Lung (tissue), 12 donors: ENCODE measurements around the gene LSAMP. TPM values are rescaled to one million over a fixed set of nuclear protein-coding genes. Genes with fewer than 3 reads are reported as not detected.

ENCODE experiments used
- ATAC-seq: fragments of 200-7000 bp; cut with Tn5 transposase; one replicate; pipeline ENCODE4 v1.9.1; 2020; ENCODE audit warnings: moderate number of reproducible peaks; ENCODE audit not compliant: insufficient read depth, low FRiP score
- DNase-seq, 3 donors: peaks; one replicate each; pipeline ENCODE4 v3.0.0-alpha.2; 2013 to 2017
- H3K27ac ChIP-seq, 2 donors: one replicate each; pipeline ENCODE4 v1.5.1; 2013; ENCODE audit warnings: mild to moderate bottlenecking in 2 of 2, moderate library complexity in 2 of 2, control low read depth in 1 of 2, inconsistent platforms in 1 of 2, low read depth in 1 of 2, low read length in 1 of 2
- H3K27me3 ChIP-seq, 3 donors: one replicate each; pipeline ENCODE4 v1.5.1; 2013; ENCODE audit warnings: low read length in 2 of 3; ENCODE audit not compliant: control insufficient read depth in 3 of 3, insufficient read depth in 3 of 3
- H3K36me3 ChIP-seq, 4 donors: one replicate each; pipeline ENCODE4 v1.5.1; 2013; ENCODE audit warnings: low read length in 4 of 4, mild to moderate bottlenecking in 1 of 4, moderate library complexity in 1 of 4; ENCODE audit not compliant: control insufficient read depth in 4 of 4, insufficient read depth in 4 of 4
- H3K4me1 ChIP-seq, 5 donors: one replicate each; pipeline ENCODE4 v1.5.1; 2013; ENCODE audit warnings: low read length in 5 of 5, mild to moderate bottlenecking in 2 of 5, moderate library complexity in 1 of 5; ENCODE audit not compliant: control insufficient read depth in 5 of 5, insufficient read depth in 5 of 5
- H3K4me3 ChIP-seq: one replicate; pipeline ENCODE4 v1.5.1; 2013; ENCODE audit warnings: mild to moderate bottlenecking, control low read depth, moderate library complexity
- H3K9ac ChIP-seq, 2 donors: one replicate each; pipeline ENCODE4 v1.5.1; 2013; ENCODE audit warnings: low read length in 2 of 2, control low read depth in 1 of 2; ENCODE audit not compliant: insufficient read depth in 1 of 2
- H3K9me3 ChIP-seq, 4 donors: one replicate each; pipeline ENCODE4 v1.5.1; 2013; ENCODE audit warnings: low read length in 3 of 4, mild to moderate bottlenecking in 1 of 4, moderate library complexity in 1 of 4; ENCODE audit not compliant: control insufficient read depth in 4 of 4, insufficient read depth in 3 of 4
- CTCF ChIP-seq: IDR thresholded peaks from 2 replicates; pipeline ENCODE4 v1.5.1; 2012; ENCODE audit warnings: mild to moderate bottlenecking; ENCODE audit errors: control extremely low read depth, extremely low read depth
- WGBS, 2 donors: extraction: QIAGEN DNeasy Blood & Tissue Kit; methylation state at CpG; one replicate each; pipeline ENCODE4 v1.1.7; 2013; 5-methylcytosine and 5-hydroxymethylcytosine counted together
- polyA plus RNA-seq, 2 donors: library from polyadenylated mRNA; stranded (reverse); fragments of 200-250 nt; gene quantifications; one replicate each; pipeline ENCODE4 v1.2.1, GENCODE V29; 2013
- total RNA-seq, 2 donors: library from RNA; depleted of rRNA in 1 of 2; stranded (reverse); fragments of >200 nt in 1 of 2; gene quantifications; one replicate each; pipeline ENCODE4 v1.2.1, GENCODE V29; 2014 to 2021
- donor health status: control.
- donor health status: control.
- donor health status: Bipolar disorder and iron deficiency.
- donor health status: healthy.
- donor health status: DM: yes; HTN: yes; CAD: no.

The LSAMP gene
- total and polyA plus RNA-seq, 4 donors: 1.6 to 21.9 (median 9.5) TPM

- H3K9me3 ChIP-seq: no peaks in the 10 kb centered on the region
- DNase-seq (peak in 1 of 3 donors; percentile 24), ATAC-seq (no peak)
- peaks cover 0 to 4% (median 0%) of the 10 kb centered on the region in 5 donors for H3K4me1 ChIP-seq
- no peak overlapping the region for H3K4me3 ChIP-seq
- no peak for TF ChIP-seq CTCF
- no peaks in the 10 kb centered on the region for H3K36me3 ChIP-seq
- no peak overlapping the region for H3K9ac ChIP-seq
- no peaks in the 10 kb centered on the region for H3K27me3 ChIP-seq
- 50 to 51% methylated on average over 3 of the region's 3 CpGs for WGBS, 2 donors
- H3K27ac ChIP-seq: no peak overlapping the region
Observed at GRCh38 chr3:116118475-116119169, 326.7 kb downstream of the LSAMP start.

GRCh38 chr3:116114586-116114985, 330.7 kb downstream of the LSAMP start:
- H3K4me1 ChIP-seq: no peaks in the 10 kb centered on the region
- no peak for TF ChIP-seq CTCF
- H3K9me3 ChIP-seq: no peaks in the 10 kb centered on the region
- ATAC-seq (no peak), DNase-seq (no peak)
- H3K9ac ChIP-seq: no peak overlapping the region
- H3K27ac ChIP-seq: no peak overlapping the region
- H3K27me3 ChIP-seq: no peaks in the 10 kb centered on the region
- no peaks in the 10 kb centered on the region for H3K36me3 ChIP-seq
- WGBS, 2 donors: 73 to 84% methylated on average over 1 of the region's 1 CpG
- no peak overlapping the region for H3K4me3 ChIP-seq

- 61 to 71% methylated on average over 2 of the region's 2 CpGs for WGBS, 2 donors
- no peak for ATAC-seq
- H3K9ac ChIP-seq: peak overlapping the region in 1 of 2 donors; percentile 32
- peak in 2 of 3 donors; percentile 21 to 35 for DNase-seq
- TF ChIP-seq CTCF: no peak
- no peaks in the 10 kb centered on the region for H3K4me1 ChIP-seq
- no peaks in the 10 kb centered on the region for H3K27me3 ChIP-seq
- H3K4me3 ChIP-seq: no peak overlapping the region
- H3K27ac ChIP-seq: no peak overlapping the region
- H3K36me3 ChIP-seq: no peaks in the 10 kb centered on the region
- H3K9me3 ChIP-seq: no peaks in the 10 kb centered on the region
Observed at GRCh38 chr3:116112696-116113095, 332.6 kb downstream of the LSAMP start.

GRCh38 chr3:116111765-116112164, 333.5 kb downstream of the LSAMP start:
- no peaks in the 10 kb centered on the region for H3K4me1 ChIP-seq
- H3K27me3 ChIP-seq: no peaks in the 10 kb centered on the region
- no peaks in the 10 kb centered on the region for H3K9me3 ChIP-seq
- no peak for DNase-seq
- TF ChIP-seq CTCF: no peak
- peak overlapping the region in 1 of 2 donors; percentile 23 for H3K9ac ChIP-seq
- no peaks in the 10 kb centered on the region for H3K36me3 ChIP-seq
- H3K4me3 ChIP-seq: no peak overlapping the region
- no peak overlapping the region for H3K27ac ChIP-seq
- no peak for ATAC-seq
